Panc1 (cell line): Measurements from ENCODE around the gene ZNF506.

Experiments used
- SIN3A ChIP-seq: IDR thresholded peaks from 2 replicates; pipeline ENCODE4 v1.6.1; 2012; ENCODE audit warnings: low read depth, mild to moderate bottlenecking, low read length, moderate library complexity, borderline replicate concordance; ENCODE audit not compliant: insufficient read depth
- TF ChIP-seq, protein P1 (sequence below): fragments of 450-650 bp; IDR thresholded peaks from 2 replicates; pipeline ENCODE4 v1.5.1; 2017; ENCODE audit warnings: mild to moderate bottlenecking

DNA sequence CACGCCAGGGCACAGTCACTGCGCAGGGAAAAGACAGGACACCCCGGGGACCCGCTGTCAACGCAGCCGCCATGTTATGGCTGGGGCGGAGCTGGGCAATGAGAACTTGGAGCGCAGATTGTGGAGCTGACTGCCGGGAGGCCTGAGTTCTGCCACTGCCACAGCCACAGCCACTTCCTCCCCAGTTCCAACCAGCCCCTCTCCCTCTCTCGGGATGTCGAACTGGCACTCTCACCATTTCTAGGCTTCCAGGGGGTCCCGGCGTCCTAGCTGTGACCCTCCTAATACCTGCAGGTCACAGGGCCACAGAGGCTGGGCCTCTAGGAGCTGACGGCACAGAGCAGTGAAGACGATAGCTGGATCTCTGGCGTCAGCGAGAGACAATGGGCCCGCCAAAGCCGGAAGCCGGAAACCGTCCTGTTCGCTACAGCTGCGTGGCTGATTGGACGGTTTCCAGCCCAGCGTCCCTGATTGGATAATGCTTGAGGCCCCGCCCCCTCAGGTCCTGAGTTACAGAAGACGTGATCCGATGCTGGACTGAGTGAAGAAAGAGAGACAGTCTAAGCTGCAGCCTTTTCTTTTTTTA, at the start of gene ZNF506:
- TF ChIP-seq SIN3A = no peak
- TF ChIP-seq, protein P1, sequence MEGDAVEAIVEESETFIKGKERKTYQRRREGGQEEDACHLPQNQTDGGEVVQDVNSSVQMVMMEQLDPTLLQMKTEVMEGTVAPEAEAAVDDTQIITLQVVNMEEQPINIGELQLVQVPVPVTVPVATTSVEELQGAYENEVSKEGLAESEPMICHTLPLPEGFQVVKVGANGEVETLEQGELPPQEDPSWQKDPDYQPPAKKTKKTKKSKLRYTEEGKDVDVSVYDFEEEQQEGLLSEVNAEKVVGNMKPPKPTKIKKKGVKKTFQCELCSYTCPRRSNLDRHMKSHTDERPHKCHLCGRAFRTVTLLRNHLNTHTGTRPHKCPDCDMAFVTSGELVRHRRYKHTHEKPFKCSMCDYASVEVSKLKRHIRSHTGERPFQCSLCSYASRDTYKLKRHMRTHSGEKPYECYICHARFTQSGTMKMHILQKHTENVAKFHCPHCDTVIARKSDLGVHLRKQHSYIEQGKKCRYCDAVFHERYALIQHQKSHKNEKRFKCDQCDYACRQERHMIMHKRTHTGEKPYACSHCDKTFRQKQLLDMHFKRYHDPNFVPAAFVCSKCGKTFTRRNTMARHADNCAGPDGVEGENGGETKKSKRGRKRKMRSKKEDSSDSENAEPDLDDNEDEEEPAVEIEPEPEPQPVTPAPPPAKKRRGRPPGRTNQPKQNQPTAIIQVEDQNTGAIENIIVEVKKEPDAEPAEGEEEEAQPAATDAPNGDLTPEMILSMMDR = no peak
